Activated CD4-positive, alpha-beta T cell treated with anti-CD3 and anti-CD28 coated beads for 36 hours (primary cell): ENCODE measurements around the gene KLRG1. TPM values are rescaled to one million over a fixed set of nuclear protein-coding genes. Genes with fewer than 3 reads are reported as not detected.

Experiments used
- ATAC-seq: fragments of 200-7000 bp; cut with Tn5 transposase; one replicate; pipeline ENCODE4 v1.10.0; 2021; ENCODE audit warnings: mild to moderate bottlenecking, moderate library complexity
- CTCF ChIA-PET: fragments of 350-600 bp; sonication (Branson Sonifier 250); formaldehyde crosslinking; loops from one replicate; lab custom pipeline; 2021; ENCODE audit warnings: antibody characterized with exemption; lab: Charles Lee
- POLR2A ChIA-PET: fragments of 350-600 bp; sonication (Branson Sonifier 250); formaldehyde crosslinking; loops from one replicate; lab custom pipeline; 2021; ENCODE audit warnings: antibody characterized with exemption, inconsistent platforms; lab: Charles Lee
- DNase-seq: peaks from one replicate; pipeline ENCODE4 v3.0.0-alpha.2; 2020
- H3K27ac Mint-ChIP-seq: one replicate; pipeline ENCODE4 v1.8.0; 2021; ENCODE audit warnings: mixed read lengths
- H3K27me3 Mint-ChIP-seq: one replicate; pipeline ENCODE4 v1.8.0; 2021; ENCODE audit warnings: mixed read lengths
- H3K36me3 Mint-ChIP-seq: one replicate; pipeline ENCODE4 v1.8.0; 2021; ENCODE audit warnings: low read depth, mixed read lengths
- H3K4me1 Mint-ChIP-seq: one replicate; pipeline ENCODE4 v1.8.0; 2021; ENCODE audit warnings: mixed read lengths
- H3K4me3 Mint-ChIP-seq: one replicate; pipeline ENCODE4 v1.8.0; 2021; ENCODE audit warnings: mild to moderate bottlenecking, moderate library complexity, mixed read lengths
- H3K9me3 Mint-ChIP-seq: one replicate; pipeline ENCODE4 v1.8.0; 2021; ENCODE audit warnings: low read depth, mixed read lengths
- intact Hi-C, 2 experiments: fragments of 100-400 bp; cut with DNase I in 1 of 2; cut with micrococcal nuclease in 1 of 2; formaldehyde crosslinking; loops; one replicate each; pipeline versions ENCODE4 v1.14.2 to v1.15.1; 2022 to 2024; cut with DNase I, micrococcal nuclease
- total RNA-seq, 2 experiments: library from RNA; stranded (reverse); gene quantifications; one replicate each; pipeline ENCODE4 v1.2.3, GENCODE V29; 2021

The KLRG1 gene
- total RNA-seq, 2 experiments from 2014 or later: 2.3 to 2.7 TPM

DNA sequence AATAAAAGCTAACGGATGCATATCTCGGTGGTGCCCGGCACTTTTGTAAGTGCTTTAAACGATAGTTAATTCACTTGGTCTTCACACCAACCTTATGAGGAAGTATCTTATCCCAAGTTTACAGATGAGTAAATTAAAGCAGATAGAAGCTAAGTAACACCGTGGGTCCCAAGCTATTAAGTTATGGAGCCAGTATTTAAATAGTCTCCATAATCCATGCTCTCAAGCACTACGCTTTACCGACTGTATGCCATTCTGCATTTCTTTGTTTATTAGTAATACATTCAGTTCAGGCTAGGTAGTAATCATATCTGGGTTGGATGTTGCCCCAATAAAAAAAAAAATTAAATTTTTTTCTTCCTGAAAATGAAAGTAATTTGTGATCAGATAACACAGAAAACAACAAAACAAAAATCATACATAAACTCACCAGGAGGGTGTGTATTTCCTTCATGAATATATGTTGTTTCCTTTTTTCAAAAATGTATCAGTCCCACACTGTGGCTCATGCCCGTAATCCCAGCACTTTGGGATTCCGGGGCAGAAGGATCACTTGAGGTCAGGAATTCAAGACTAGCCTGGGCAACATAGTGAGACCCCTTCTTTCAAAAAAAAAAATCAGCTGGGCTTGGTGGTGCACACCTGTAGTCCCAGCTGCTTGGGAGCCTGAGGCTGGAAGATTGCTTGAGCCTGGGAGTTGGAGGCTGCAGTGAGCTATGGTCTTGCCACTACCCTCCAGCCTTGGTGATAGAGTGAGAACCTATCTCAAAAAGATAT is 38.5 kb upstream of the KLRG1 start:
- H3K36me3 Mint-ChIP-seq: peaks cover 25% of the 10 kb centered on the region
- no peak for DNase-seq
- intact Hi-C loops: loop anchor here (1.0 to 5.0 kb wide), 9 partner anchors 38 to 869 kb away; partner anchors contain the start of genes CLEC2D (in 1 of the 2), KLRG1 (in 1 of the 2) and NECAP1 (in 1 of the 2)

DNA sequence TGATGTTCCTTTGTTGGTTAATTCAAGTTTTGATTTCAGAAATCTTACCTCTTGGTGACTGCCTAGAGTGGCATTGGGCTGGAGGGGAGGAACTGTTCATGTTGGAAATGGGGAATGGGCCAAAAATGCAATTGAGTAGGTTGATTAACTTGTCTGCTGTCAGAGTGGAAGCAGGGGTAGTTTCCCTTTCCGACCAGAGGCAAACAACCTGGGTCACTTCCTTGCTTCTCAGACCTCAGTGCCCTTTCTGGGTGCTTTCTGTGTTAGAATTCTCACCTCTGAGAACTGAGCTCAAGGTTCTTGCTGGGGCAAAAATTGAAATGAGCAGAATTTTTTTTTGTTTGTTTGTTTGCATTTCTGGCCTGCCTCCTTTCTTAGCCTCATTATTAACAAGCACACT is 37.6 kb upstream of the KLRG1 start:
- no peaks in the 10 kb centered on the region for H3K27me3 Mint-ChIP-seq
- DNase-seq: peak; percentile 30
- ATAC-seq: no peak
- intact Hi-C loops: loop anchor here (1.0 to 5.0 kb wide), 6 partner anchors 37 to 869 kb away; partner anchors contain the start of genes CLEC2D (in 1 of the 2), KLRG1 (in 1 of the 2) and NECAP1 (in 1 of the 2)
- POLR2A ChIA-PET: interaction anchor here (0.6 kb wide), 1 partner anchor 39 kb away, joined by 3 read pairs; no protein-coding TSS in a partner anchor
- H3K36me3 Mint-ChIP-seq: peaks cover 26% of the 10 kb centered on the region
- peak overlapping the region; percentile 52 for H3K27ac Mint-ChIP-seq
- CTCF ChIA-PET: interaction anchor here (0.9 to 10.4 kb wide), 7 partner anchors 10 to 97 kb away, joined by 3 to 117 read pairs (median 17); no protein-coding TSS in a partner anchor
- H3K4me3 Mint-ChIP-seq: peak overlapping the region; percentile 89
- H3K9me3 Mint-ChIP-seq: peaks cover 8% of the 10 kb centered on the region
- peaks cover 61% of the 10 kb centered on the region for H3K4me1 Mint-ChIP-seq

More for the DNA sequence above, 38.5 kb upstream of the KLRG1 start:
- H3K4me1 Mint-ChIP-seq: peaks cover 63% of the 10 kb centered on the region
- no peak for ATAC-seq
- CTCF ChIA-PET: interaction anchor here (0.6 to 10.4 kb wide), 10 partner anchors 11 to 113 kb away, joined by 3 to 117 read pairs (median 8); no protein-coding TSS in a partner anchor
- POLR2A ChIA-PET: interaction anchor here (0.6 to 0.8 kb wide), 2 partner anchors 40 to 59 kb away, joined by 3 read pairs; no protein-coding TSS in a partner anchor
- no peaks in the 10 kb centered on the region for H3K27me3 Mint-ChIP-seq
- peak overlapping the region; percentile 97 for H3K27ac Mint-ChIP-seq
- peak overlapping the region; percentile 89 for H3K4me3 Mint-ChIP-seq
- H3K9me3 Mint-ChIP-seq: peaks cover 8% of the 10 kb centered on the region

DNA sequence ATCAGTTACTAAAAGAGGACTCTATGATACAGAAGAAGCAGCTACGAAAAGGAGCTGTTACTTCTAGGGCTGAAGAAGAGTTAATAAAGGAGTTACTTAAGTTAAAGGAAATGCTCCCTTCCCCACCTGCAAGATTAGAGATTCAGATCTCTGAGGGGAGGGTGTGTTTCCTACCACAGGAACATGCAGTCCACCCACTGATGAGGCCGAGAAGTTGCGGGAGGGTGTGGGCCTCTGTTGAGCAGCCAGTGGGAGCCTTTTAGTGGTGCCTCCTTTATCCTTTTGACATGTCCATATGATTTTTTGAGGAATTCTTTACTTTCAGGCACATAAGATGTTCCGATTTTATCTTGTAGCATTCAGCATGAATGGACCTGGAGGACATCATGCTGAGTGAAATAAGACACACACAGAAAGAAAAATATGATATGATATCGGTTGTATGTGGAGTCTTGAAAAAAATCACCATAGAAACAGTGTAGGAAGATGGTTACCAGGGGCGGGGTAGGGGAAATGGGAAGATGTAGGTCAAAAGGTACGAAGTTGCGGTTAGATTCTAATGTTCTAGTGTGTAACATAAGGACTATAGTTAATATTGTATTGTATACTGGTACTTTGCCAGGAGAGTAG is 35.5 kb upstream of the KLRG1 start:
- no peaks in the 10 kb centered on the region for H3K27me3 Mint-ChIP-seq
- intact Hi-C loops: loop anchor here in 1 of 2 experiments (5.0 kb wide), 2 partner anchors 713 to 872 kb away; partner anchors contain the start of genes CLEC2D and NECAP1
- H3K36me3 Mint-ChIP-seq: peaks cover 28% of the 10 kb centered on the region
- POLR2A ChIA-PET: interaction anchor here (0.6 kb wide), 1 partner anchor 7 kb away, joined by 6 read pairs; no protein-coding TSS in a partner anchor
- CTCF ChIA-PET: interaction anchor here (1.0 to 1.7 kb wide), 2 partner anchors 85 kb away, joined by 4 to 5 read pairs; no protein-coding TSS in a partner anchor
- peak overlapping the region; percentile 31 for H3K4me3 Mint-ChIP-seq
- ATAC-seq (no peak), DNase-seq (peak; percentile 41)
- peak overlapping the region; percentile 74 for H3K27ac Mint-ChIP-seq
- H3K9me3 Mint-ChIP-seq: peaks cover 13% of the 10 kb centered on the region
- H3K4me1 Mint-ChIP-seq: peaks cover 63% of the 10 kb centered on the region

DNA sequence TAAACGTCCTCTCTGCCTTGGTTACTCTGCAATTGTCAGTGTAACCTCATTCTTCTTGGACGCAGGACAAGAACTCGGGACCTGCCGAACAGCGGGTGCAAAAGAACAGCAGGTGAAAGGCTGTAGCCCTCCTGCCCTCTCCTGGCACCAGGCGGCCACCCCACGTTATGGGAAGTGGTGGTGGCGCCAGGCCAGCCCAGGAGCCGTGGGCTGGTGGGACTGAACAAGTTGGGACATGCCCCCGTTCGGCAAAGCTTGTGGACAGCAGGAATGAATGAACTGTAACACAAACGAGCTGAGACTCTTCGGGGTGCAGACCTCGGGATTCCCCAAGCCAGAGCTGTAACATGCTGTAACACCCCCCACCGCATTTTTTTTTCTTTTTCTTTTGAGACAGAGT is 33.3 kb upstream of the KLRG1 start:
- POLR2A ChIA-PET: no interaction called here
- intact Hi-C loops: no loop called here
- peaks cover 13% of the 10 kb centered on the region for H3K9me3 Mint-ChIP-seq
- DNase-seq (no peak), ATAC-seq (no peak)
- CTCF ChIA-PET: interaction anchor here (0.6 kb wide), 1 partner anchor 82 kb away, joined by 3 read pairs; no protein-coding TSS in a partner anchor
- H3K27ac Mint-ChIP-seq: no peak overlapping the region
- peaks cover 26% of the 10 kb centered on the region for H3K36me3 Mint-ChIP-seq
- H3K4me3 Mint-ChIP-seq: no peak overlapping the region
- H3K27me3 Mint-ChIP-seq: no peaks in the 10 kb centered on the region
- peaks cover 83% of the 10 kb centered on the region for H3K4me1 Mint-ChIP-seq

- Mint-ChIP-seq H3K4me3 (peak overlapping the region; percentile 18), H3K27me3 (no peaks in the 10 kb centered on the region), H3K36me3 (peaks cover 26% of the 10 kb centered on the region), H3K27ac (peak overlapping the region; percentile 28), H3K9me3 (peaks cover 13% of the 10 kb centered on the region), H3K4me1 (peaks cover 78% of the 10 kb centered on the region)
- ChIA-PET CTCF (interaction anchor here (0.6 kb wide), 1 partner anchor 66 kb away, joined by 3 read pairs; no protein-coding TSS in a partner anchor), POLR2A (no interaction called here)
- ATAC-seq (no peak), DNase-seq (no peak)
- intact Hi-C loops: no loop called here
These were observed 32.6 kb upstream of the KLRG1 start for GRCh38 chr12:8956772-8957171.

GRCh38 chr12:8957561-8957960 is 31.8 kb upstream of the KLRG1 start:
- intact Hi-C loops: no loop called here
- DNase-seq (no peak), ATAC-seq (no peak)
- Mint-ChIP-seq H3K27ac (peak overlapping the region; percentile 28), H3K4me3 (no peak overlapping the region), H3K36me3 (peaks cover 28% of the 10 kb centered on the region), H3K4me1 (peaks cover 75% of the 10 kb centered on the region), H3K9me3 (peaks cover 12% of the 10 kb centered on the region), H3K27me3 (no peaks in the 10 kb centered on the region)
- CTCF ChIA-PET: interaction anchor here (1.2 to 1.5 kb wide), 3 partner anchors 8 to 77 kb away, joined by 3 to 5 read pairs (median 4); partner anchors contain the start of gene M6PR
- POLR2A ChIA-PET: no interaction called here

DNA sequence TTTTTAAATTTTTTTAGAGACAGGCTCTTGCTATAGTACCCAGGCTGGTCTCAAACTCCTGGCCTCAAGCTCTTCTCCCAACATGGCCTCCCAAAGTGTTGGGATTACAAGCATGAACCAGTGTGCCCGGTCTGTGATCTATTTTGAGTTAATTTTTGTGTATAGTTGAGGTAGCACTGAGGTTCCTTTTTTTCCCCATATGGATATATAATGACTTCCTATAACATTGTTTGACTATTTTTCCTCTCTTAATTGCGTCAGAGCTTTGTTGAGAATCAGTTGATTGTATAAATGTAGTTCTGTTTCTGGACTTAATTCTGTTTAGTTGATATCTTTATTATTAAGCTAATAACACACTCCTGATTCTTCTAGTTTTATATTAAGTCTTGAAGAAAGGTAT is 31.3 kb upstream of the KLRG1 start:
- Mint-ChIP-seq H3K4me3 (no peak overlapping the region), H3K4me1 (peaks cover 70% of the 10 kb centered on the region), H3K27me3 (no peaks in the 10 kb centered on the region), H3K36me3 (peaks cover 23% of the 10 kb centered on the region), H3K9me3 (peaks cover 7% of the 10 kb centered on the region), H3K27ac (no peak overlapping the region)
- DNase-seq (no peak), ATAC-seq (no peak)
- POLR2A ChIA-PET: no interaction called here
- intact Hi-C loops: no loop called here
- CTCF ChIA-PET: interaction anchor here (1.2 to 1.5 kb wide), 4 partner anchors 8 to 81 kb away, joined by 3 to 6 read pairs (median 4); partner anchors contain the start of gene M6PR

GRCh38 chr12:8960176-8960575 is 29.2 kb upstream of the KLRG1 start:
- H3K4me3 Mint-ChIP-seq: no peak overlapping the region
- H3K36me3 Mint-ChIP-seq: peaks cover 19% of the 10 kb centered on the region
- peak overlapping the region; percentile 23 for H3K27ac Mint-ChIP-seq
- H3K9me3 Mint-ChIP-seq: peaks cover 10% of the 10 kb centered on the region
- no peak for DNase-seq
- H3K27me3 Mint-ChIP-seq: no peaks in the 10 kb centered on the region
- POLR2A ChIA-PET: no interaction called here
- peaks cover 61% of the 10 kb centered on the region for H3K4me1 Mint-ChIP-seq
- intact Hi-C loops: no loop called here
- peak; percentile 82 for ATAC-seq
- CTCF ChIA-PET: interaction anchor here (0.6 to 4.0 kb wide), 5 partner anchors 9 to 108 kb away, joined by 3 to 20 read pairs (median 6); partner anchors contain the start of gene M6PR

DNA sequence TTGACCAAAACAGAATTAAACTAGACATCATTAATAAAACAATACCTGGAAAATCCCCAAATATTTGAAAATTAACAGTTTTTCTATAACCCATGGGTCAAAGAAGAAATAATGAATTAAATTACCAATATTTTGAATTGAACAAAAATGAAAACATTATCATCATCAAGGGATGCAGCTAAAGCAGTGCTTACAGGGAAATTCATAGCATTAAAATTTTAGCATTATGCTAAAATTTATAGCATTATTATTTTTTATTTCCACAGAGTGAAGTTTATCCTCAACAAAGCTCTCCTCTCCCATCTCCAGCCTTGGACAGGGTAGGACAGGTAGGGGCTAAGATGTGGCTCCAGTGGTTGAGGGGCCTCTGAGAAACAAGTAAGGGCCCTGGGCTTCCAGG is 20.6 kb upstream of the KLRG1 start:
- no peak overlapping the region for H3K4me3 Mint-ChIP-seq
- CTCF ChIA-PET: no interaction called here
- POLR2A ChIA-PET: no interaction called here
- H3K27ac Mint-ChIP-seq: no peak overlapping the region
- H3K36me3 Mint-ChIP-seq: peaks cover 15% of the 10 kb centered on the region
- peaks cover 14% of the 10 kb centered on the region for H3K4me1 Mint-ChIP-seq
- no peaks in the 10 kb centered on the region for H3K27me3 Mint-ChIP-seq
- intact Hi-C loops: no loop called here
- DNase-seq (no peak), ATAC-seq (no peak)
- H3K9me3 Mint-ChIP-seq: peaks cover 21% of the 10 kb centered on the region

GRCh38 chr12:8969861-8970411 is 19.4 kb upstream of the KLRG1 start:
- Mint-ChIP-seq H3K4me1 (peaks cover 8% of the 10 kb centered on the region), H3K27me3 (no peaks in the 10 kb centered on the region), H3K4me3 (no peak overlapping the region), H3K27ac (no peak overlapping the region), H3K9me3 (peaks cover 15% of the 10 kb centered on the region), H3K36me3 (peaks cover 15% of the 10 kb centered on the region)
- ChIA-PET CTCF (interaction anchor here (0.6 to 1.1 kb wide), 2 partner anchors 9 to 23 kb away, joined by 3 to 6 read pairs; no protein-coding TSS in a partner anchor), POLR2A (no interaction called here)
- intact Hi-C loops: no loop called here
- DNase-seq (no peak), ATAC-seq (no peak)
